ENCODE data around the gene DTX1.
A peak's percentile ranks its signal among the peaks of the same experiment; 100 is the strongest.

Gene DTX1

DNA sequence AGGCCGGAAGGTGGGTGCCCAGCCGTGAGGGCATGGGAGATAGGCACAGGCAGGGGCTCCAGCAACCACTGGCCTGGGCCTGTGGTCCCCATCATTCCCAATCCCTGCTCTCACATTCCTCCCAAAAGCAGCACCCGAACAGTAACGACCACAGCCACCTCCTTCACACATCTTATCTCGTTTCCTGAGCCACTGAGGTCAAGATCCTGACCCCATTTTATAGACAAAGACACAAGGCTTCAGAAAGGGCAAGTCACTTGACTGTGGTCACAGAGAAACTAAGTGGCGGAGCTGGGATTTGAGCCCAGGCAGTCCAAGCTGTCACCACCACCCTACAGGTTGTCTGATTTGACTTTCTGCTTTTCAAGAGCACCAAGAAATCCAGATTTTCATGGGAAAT is 38.9 kb downstream of the DTX1 start:
- DNase-seq, result no peak

DNA sequence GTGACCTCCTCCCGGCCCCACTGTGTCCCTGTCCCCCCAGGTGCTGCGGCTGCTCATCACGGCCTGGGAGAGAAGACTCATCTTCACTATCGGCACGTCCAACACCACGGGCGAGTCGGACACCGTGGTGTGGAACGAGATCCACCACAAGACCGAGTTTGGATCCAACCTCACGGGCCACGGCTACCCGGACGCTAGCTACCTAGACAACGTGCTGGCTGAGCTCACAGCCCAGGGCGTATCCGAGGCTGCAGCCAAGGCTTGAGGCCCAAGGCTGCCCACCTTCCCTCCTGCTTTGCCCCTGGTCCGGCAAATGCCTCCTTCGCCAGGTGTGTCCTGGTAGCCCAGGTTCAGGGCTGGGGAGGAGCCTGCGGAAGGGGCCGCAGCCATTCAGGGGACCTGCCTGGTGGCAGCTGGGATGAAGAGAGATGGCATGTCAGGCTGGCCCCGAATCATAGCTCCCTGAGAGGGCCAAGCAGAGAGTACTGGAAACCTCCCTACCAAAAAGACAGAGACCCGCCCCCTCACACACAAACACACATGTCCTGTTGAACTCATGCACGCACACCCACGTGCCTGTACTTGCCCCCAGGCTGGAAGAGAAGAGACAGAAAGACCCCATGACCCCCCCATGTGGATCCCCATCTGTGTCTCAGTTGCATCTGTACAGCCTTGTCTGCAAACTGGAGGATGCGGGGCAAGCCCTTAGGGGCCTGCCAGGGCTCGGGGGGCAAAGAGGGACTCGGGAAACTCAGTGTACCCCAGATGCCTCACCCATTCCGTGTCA is 40.3 kb downstream of the DTX1 start:
- no peak for DNase-seq

DNA sequence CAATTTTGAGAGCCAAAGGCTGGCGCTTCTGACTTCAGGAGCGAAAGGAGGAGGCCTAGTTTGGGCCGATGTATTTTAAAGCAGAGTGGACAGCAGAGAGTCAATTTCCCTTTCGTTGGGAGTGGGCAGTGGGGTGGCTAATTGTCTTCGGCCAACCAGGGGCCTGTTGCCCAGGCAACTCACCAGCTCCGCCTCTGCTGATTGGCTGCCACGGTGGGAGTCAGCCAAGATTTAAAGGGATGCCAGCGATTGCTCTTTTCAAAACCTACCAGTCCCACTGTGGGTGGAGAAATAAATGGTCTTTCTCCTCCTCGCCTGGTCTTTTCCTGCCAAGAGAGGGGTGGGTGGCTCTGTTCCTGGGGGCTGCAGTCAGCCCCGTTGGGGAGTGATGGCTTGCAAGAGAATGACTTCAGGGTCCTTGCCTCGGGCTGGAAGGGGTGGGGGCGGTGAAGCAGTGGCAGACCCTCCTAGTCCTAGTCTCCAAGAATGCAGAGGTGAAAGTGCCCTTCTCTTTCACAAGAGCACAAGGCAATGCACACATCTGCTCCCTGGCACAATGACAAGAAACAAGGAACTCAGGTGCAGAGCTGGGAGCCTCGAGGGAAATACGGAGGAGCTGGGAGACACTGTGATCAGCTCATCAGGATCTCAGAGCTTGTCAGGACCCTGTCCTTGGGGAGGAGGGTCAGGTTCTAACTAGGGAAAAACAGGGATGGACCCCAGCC is 41.3 kb downstream of the DTX1 start:
- no peak for DNase-seq

DNA sequence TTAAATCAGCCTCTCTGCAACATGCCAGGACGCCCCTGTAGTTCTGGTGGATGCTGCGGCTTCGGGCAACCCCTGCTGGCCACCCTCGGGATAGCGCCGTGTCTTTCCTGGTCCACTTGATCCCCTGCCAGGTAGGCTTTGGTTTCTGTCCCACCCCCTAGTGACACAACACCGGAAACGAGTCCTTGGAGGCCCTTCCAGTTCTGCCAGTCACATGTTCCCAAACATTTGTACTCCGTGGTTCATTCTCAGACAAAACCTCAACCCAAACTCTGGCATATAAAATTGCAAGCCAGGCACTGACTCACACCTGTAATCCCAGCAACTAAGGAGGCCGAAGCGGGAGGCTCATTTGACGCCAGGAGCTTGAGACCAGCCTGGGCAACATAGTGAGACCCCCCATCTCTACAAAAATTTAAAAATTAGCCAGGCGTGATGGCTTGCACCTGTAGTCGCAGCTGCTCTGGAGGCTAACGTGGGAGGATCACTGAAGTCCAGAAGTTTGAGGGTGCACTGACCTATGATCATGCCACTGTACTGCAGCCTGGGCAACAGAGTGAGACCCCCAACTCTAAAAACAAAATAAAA is 42.0 kb downstream of the DTX1 start:
- peak; percentile 60 for DNase-seq

DNA sequence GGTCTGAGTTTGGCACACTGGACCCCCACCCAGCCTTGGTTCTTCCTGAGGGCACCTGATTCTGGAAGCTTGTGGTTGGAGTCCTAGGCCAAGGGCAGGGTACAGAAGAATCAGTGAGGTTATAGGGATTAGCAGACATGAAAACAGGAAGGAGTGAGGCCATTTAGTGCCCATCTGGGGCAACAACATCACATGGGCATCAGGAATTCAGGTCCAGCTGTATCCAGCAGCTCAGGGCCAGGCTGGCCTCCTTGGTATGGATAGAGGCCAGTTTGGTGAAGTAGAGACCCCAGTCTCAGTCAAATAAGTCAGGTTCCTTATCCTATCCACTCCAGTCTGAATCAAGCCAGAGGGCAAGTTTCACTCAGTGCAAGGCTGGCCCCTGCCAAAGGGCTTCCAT is 42.8 kb downstream of the DTX1 start:
- DNase-seq, result no peak

DNA sequence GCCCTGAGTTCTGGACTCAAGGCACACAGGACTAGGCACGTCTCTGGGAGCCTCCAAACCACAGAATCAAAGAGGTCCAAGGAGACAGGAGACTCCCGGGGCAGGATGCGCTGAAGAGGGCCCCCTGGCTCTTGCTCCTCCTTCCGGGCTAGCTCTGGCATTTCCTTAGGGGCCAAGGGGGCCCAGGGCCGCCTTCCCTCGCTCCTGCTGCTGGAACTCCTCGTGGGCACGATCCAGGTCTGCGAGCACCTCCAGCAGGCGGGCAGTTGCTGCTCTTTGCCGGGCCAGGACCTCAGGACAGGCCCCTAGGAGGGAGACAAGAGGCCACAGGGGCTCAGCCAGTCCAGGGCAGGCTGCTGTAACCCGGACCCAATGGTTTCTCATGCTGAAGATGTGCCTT is 43.2 kb downstream of the DTX1 start:
- no peak for DNase-seq

DNA sequence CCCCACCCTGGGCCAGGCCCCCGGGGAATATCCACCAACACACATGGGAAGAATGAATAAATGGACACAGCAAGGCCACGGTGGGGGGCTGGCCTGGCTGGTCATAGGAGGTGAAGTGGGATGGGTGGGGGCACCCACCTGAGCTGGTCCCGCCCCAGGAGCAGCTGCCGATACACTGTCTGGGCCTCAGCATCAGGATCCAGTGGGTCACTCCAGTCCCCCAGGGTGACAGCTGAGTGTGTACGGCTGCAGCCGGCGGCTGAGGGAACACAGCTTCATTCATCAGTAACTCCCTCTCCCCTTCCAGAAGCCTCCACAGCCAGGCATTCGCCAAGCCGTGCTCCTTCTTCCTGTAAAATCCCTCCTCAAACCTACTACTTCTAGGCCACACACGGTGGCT is 45.2 kb downstream of the DTX1 start:
- DNase-seq, result no peak

DNA sequence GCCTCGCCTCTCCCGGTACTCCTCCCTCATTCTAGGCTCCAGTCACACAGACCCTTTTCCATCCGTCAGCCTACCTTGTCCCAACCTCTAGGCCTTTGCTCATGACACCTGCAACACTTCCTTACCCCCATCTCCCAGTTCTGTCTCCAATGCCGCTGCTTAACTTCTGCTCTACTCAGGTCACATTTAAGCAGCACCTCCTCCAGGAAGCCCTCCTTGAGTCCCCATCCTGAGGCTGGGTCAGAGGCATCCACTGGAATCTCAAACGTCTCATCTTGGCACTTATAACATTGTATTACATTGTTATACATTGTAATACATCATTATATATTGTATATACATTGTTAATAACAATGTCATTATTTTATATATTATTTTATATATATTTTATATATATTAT is 46.3 kb downstream of the DTX1 start:
- DNase-seq, result no peak

DNA sequence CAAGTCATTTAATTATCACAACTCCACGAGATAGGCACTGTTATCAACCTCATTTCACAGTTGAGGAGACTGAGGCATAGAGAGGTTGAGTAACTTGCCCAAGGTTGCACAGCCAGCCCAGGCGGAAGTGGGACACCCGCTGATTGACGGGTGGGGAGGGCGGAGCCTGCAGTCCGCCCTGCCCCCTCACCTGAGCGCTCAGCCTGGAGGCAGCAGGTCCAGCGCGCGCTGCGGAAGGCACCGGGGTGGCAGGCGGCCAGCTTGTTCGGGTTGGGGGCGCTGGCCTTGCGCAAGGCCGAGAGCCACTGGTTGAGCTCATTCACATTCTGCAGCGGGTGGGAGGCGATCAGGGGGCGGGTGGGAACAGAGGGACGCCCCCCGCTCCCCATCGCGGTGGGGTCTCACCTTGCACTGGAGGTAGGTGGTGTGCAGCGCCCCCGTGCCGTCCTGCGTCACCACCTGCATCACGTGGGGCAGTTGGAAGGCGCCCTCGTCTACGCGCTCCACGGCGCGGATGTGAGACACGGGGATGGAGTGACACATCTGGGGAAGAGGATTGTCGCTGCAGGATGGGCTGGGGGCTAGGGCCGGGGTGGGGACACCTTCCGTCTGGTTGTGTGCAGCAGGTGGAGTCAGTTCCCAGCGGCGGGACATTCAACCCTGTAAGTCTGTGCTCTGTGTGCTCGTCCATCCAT is 47.4 kb downstream of the DTX1 start:
- no peak for DNase-seq

DNA sequence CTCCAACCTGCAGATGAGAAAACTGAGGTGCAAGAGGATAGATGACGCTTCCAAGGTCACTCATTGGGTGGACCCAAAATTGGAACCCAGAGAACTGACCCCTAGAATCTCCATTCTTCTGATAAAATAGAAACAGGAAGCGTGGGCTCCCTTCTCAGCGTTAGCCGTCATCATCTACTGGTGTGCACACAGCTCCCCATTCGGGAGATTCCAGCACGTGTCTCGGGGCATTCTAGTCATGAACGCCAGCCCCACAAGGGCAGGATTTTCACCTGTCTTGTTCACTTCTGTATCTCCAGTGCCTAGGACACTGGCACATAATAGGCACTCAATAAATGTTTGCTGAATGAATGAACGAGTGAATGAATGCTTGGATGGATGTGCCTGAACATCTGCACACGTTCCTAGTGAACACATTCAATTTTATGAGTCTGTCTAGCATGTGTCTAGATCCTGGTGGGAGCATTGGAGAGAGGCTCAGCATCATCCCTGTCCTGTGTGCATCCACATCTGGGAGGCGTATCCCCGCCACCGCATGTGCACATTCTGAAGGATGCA is 48.5 kb downstream of the DTX1 start:
- DNase-seq, result no peak

DNA sequence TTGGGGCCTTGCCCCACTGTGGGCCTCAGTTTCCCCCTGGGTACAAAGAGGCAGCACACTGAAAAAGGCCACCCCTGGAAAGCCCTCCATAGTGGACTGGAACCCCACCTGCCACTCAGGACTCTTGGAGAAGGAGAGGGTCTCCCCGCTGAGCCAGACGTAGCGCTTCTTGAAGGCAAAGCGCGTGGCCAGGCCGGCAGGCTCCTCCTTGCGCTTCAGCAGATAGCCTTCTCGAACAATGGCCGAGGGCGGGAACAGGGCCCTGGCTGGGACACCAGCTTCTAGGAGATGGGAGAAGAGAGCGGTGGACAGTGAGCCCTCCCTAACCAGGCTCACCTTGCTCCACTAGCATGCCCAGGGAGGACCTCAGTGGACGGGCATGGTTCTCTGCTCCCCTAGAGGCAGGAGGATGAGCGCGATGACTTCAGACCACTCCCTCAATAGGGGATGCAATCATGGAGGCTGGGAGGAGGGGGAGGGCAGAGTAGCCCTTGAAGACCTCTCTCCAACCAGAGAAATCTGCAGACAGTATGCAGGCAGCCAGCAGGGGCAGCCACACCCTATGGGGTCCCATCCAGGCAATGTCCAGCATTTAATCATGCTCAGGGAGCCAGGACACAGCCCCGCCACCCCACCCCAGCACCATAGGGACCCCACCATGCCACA is 49.2 kb downstream of the DTX1 start:
- DNase-seq, result no peak

DNA sequence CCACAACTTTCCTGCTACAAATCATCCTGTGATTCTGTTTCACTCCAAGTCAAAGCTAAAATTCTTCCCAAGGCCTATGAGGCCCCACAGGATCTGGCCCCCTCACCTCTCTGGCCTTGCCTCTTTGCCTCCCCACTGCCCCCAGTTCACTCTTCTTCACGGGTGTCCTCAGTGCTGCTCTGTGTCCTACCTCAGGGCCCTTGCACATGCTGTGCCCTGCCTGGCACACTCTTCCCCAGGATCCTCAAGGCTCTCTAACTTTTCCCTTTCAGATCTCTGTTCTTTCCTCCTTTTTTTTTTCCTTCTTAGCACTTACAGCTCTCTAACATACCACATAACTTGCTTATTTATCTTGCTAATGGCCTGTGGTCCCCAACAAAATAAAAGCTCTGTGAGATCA is 49.8 kb downstream of the DTX1 start:
- DNase-seq, result no peak

DNA sequence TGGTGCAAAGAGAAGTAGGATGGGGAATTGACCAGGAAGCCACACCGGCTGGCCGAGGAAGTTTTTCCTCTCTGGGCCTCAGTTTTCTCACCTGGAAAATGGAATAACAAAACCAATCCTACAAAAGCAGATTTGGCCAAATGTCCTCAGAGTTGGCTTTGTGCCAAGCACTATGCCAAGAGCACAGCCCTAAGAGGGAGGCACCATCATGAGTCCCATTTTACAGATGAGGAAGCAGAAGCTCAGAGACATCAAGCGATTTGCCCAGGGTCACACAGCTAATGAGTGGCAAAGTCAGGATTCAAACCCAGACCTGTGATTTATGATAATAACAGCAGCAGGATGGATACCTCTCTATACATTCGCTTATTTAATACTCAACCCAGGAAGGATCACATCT is 51.8 kb downstream of the DTX1 start:
- no peak for DNase-seq

DNA sequence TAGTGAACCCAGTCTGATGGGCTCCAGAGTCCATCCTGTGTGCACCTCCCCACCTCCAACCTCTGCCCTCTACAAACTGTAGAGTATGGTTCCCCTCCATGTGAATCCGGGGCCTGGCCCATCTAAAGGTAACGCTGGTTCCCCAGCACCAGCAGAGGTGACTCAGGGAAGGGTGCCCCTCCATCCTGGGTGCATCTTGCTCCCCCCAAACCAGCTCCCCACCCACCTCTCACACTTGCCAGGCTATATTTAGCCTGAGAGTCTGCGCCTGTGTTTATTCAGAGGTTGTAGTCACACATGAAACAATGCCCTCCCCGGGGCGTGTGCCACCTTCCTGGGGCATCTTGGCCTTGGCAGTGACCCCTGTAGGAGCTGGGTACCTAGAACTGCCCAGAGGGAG is 52.8 kb downstream of the DTX1 start:
- no peak for DNase-seq

DNA sequence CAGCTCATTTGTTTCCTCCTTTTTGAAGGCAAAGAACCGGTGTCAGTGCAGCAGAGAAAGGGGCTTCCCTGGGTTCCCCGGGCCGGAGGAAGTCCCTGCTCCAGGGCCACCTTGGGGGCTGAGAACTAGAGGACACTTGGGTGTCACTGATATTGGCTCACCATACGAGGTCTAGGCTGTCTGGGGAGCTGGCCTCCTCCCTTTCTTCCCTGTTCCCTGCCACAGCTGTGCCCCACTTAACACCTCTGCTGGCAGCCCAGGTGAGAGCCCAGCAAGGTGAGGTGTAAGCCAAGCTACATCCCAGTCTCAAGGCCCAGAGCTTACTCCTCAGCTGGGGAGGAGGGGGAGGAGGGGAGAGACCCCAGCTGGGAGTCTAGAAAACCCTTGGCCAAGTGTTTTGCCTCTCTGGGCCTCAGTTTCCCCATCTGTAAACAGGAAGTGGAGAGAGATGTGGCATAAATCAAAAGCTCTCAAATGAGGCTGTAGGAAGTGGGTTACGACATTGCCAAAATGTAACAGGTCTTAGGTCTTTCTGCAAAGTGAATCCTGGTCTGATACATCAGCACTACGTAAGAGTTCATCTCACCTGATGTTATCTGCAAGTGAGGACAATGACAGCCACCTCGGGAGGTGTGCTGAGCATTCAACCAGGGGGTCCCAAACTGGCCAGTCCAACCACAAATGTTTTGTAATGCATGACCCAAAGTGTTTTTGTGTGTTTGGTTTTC is 53.5 kb downstream of the DTX1 start:
- DNase-seq, result no peak

DNA sequence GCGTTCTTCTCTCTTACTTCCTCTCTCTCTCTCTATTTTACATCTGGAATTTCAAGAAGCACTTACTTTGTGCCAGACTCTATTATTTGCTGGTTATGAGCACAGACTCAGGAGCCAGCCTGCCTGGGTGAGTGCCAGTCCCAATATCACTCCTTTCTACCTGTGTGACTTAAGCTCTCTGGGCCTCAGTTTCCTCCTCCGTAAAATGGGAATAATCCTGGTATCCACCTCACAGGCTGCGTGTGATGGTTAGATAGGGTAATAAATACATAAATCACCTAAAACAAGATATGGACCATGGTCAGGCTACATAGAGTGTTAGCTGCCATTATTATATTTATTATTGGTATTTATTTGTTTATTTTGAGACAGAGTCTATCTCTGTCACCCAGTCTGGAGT is 54.7 kb downstream of the DTX1 start:
- DNase-seq, result no peak

DNA sequence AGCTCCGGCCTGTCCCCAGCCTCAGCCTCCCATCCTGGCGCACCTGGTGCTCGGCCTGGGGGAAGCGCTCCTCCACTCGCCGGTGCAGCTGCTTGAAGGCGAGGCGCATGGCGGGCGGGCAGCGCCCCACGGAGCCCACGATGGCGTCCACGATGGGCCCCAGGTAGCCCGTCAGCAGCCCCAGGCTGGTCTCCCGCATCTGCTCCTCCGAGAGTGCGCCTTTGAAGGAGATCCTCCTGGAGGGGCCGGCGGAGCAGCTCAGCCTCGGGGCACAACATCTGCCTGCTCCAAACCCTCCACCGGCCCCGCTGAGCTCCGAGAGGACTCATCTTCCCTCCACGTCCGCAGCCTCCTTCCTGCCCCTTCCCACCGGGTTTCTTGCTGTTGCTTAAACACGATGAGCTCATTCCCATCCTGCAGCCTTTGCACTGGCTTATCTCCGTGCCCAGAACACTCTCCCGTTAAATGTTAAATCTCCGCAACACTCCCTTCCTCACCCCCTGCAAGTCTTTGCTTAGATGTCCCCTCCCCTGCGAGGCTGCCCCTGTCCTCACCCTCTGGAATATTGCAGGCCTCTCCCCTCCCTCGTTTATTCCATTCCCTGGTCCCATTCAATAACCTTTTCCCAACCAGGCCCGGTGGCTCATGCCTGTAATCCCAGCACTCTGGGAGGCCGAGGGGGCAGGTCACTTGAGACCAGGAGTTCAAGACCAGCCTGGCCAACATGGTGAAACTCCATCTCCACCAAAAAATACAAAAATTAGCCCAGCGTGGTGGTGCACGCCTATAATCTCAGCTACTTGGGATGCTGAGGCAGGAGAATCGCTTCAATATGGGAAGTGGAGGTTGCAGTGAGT is 55.7 kb downstream of the DTX1 start:
- no peak for DNase-seq

DNA sequence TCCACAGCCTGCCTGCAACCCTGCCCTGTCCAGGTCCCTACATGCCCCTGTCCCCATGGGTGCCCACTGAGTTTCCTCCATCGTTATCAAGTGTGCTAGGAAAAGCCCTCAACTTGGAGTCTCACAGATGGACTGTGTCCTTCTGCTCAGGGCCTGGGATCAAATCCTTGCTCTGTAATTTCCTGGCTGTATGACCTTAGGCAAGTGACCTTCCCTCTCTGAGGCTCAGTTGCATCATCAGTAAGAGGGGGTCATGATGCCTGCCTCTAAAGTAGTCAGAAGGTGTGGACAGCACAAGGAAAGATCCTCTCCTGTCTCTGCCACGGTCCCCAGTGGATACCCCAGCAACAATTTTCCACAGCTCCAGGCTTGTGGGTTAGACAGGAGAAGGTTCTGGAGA is 56.9 kb downstream of the DTX1 start:
- no peak for DNase-seq

DNA sequence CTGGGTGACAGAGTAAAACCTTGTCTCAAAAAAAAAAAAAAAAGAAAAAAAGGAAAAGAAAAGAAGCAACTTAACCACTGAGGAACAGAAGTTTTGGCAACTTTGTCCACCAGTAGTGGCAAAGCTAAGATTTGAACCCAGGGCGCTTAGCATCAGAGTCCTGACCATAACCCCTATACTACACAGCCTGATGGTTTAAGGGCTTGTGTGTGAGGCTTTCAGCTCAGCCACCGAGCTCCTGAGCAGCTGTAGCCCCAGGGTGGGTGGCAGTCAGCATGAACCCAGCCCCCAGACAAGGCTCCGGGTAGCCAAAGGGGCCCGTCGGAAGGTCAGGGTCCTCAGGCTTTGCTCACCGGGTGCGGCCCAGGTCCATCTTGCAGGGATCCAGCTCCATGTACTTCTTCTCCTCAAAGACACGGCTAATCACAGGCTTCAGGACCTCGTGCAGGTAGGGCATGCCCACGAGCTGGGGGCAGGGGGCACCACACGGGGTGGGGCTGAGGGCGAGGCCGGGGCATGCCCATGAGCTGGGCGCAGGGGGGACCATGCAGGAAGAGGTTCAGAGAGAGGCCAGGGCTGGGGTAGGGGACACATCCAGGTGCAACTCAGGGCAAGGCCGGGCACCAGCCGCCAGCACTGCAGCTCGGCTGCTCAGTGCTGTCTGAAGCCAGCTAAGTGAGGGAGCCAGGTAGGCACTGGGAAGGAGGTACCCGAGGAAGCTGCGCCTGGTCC is 58.1 kb downstream of the DTX1 start:
- DNase-seq, result no peak

DNA sequence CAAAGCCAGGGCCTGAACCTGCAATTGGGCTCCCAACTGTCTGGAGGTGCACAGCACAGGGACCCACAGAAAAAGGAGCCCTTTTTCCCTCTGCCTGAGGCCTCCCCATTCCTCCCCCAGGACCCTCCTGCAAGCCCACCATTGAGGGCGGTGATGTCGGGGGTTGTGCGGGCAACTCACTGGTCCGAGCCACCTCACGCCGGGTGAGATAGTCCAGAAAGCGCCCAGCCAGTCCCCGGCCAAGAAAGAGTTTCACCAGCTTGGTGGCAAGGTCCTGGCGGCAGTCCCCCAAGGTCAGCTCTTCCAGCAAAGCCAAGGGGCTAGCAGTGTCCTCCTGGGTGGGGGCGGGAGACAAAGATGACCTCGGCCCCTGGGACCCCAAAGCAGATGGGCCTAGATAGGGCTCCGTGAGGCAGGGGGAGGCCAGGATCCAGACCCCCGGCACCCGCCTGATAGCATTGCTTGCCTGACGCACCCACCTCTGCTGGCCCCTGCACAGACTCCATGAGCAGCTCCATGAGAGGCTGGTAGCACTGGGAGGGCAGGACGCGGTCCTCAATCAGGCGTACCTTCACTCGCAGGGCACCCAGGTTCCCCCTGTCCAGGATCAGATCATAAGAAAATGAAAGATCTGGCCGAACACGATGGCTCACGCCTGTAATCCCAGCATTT is 59.1 kb downstream of the DTX1 start:
- no peak for DNase-seq

Measured in NCI-H1048 (cell line).